Activated CD8-positive, alpha-beta memory T cell treated with anti-CD3 and anti-CD28 coated beads for 36 hours (primary cell): ENCODE results near the gene F2RL1. TPM values are rescaled to one million over a fixed set of nuclear protein-coding genes. Genes with fewer than 3 reads are reported as not detected.
"Not testable (repeated sequence)": the region's sequence is repeated elsewhere in the genome, so short reads cannot be mapped to it uniquely, and the experiment has no call there.

ENCODE experiments used
- CTCF ChIA-PET: fragments of 350-600 bp; sonication (Branson Sonifier 250); formaldehyde crosslinking; loops from one replicate; lab custom pipeline; 2021; ENCODE audit warnings: antibody characterized with exemption; lab: Charles Lee
- POLR2A ChIA-PET: fragments of 350-600 bp; sonication (Branson Sonifier 250); formaldehyde crosslinking; loops from one replicate; lab custom pipeline; 2021; ENCODE audit warnings: antibody characterized with exemption; lab: Charles Lee
- total RNA-seq, 2 experiments: library from RNA; stranded (reverse); gene quantifications; one replicate each; pipeline ENCODE4 v1.2.3, GENCODE V29; 2021

The F2RL1 gene
- 1 to 10 TPM; 2.5 to 2.8 TPM for total RNA-seq

- POLR2A ChIA-PET = interaction anchor here (0.6 kb wide), 1 partner anchor 478 kb away, joined by 4 read pairs; no protein-coding TSS in a partner anchor
- CTCF ChIA-PET = interaction anchor here (0.7 to 1.2 kb wide), 2 partner anchors 14 to 209 kb away, joined by 3 read pairs; no protein-coding TSS in a partner anchor
These were observed at the start of gene F2RL1 for GRCh38 chr5:76818844-76819831. F2RL1 (plus strand) TSS chr5:76819030; CDS start chr5:76819183, 153 bp downstream.

- CTCF ChIA-PET, POLR2A ChIA-PET: not testable (repeated sequence)
These were observed 47.8 kb upstream of the F2RL1 start for GRCh38 chr5:76771041-76771440.

DNA sequence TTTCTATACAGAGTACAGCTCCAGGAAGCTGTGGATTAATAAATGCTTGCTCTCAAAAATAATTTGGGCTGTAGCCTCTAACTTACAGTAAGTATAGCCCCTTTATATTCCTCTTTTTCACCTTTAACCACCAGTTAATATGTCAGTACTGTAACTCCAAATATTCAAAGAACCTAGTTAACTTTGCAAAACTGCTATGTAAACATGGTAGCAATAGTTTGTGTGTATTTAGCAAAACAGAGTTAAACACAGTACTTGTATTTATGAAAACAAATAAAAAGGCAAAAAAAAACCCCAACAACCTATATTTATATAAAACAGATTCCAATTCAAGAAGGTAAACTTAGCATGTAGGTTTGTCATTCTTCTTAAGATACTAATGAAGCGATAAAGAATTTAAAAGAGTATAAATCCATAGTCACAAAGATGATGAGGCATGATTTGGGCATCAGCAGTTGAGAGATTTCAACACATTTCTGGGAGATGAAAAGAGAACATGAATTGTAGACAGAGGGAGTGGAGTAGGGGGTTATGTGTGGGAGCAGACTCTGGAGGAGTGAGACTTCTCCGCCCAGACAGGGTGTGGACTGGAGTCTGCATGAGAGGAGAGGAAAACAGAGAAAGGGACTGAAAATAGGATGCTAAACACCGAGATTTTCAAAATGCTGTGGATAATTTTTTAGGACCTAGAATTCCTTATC is 47.0 kb upstream of the F2RL1 start:
- ChIA-PET CTCF (no interaction called here), POLR2A (no interaction called here)

GRCh38 chr5:76775921-76776320 is 42.9 kb upstream of the F2RL1 start:
- ChIA-PET POLR2A (no interaction called here), CTCF (interaction anchor here (1.1 kb wide), 1 partner anchor 8 kb away, joined by 6 read pairs; no protein-coding TSS in a partner anchor)

DNA sequence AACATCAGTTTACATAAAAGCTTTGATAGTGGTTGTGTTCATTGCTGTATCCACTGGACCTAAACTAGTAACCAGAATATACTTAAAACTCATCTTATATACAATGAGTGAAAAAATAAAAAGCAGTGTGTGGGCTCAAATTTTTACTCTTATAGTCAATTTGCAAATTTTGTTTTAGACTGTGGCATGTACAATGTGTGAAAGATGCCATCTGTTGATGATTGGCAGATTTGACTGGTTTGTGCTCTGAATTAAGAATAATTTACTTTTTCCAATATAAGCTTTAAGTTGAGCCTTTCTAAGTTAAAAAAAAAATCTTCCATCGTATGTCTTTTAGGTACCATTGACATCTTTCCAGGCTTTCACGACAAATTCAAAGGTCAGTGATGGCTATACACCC is 42.4 kb upstream of the F2RL1 start:
- ChIA-PET POLR2A (no interaction called here), CTCF (interaction anchor here (1.1 kb wide), 1 partner anchor 9 kb away, joined by 6 read pairs; no protein-coding TSS in a partner anchor)

DNA sequence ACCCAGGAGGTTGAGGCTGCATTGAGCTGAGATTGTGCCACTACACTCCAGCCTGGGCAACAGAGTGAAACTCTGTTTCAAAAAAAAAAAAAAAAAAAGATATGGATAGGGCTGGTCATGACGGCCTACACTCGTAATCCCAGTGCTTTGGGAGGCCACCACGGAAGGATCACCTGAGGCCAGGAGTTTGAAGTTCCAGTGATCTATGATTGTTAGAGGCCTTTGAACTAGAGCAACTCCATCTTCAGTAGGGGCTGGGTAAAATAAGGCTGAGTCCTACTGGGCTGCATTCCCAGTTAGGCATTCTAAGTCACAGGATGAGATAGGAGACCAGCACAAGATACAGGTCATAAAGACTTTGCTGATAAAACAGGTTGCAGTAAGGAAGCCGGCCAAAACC is 38.2 kb upstream of the F2RL1 start:
- POLR2A ChIA-PET, CTCF ChIA-PET: not testable (repeated sequence)

GRCh38 chr5:76781775-76782174 is 37.1 kb upstream of the F2RL1 start:
- ChIA-PET POLR2A (no interaction called here), CTCF (no interaction called here)

- CTCF ChIA-PET = no interaction called here
- POLR2A ChIA-PET = no interaction called here
These were observed 36.4 kb upstream of the F2RL1 start for GRCh38 chr5:76782444-76782843.

DNA sequence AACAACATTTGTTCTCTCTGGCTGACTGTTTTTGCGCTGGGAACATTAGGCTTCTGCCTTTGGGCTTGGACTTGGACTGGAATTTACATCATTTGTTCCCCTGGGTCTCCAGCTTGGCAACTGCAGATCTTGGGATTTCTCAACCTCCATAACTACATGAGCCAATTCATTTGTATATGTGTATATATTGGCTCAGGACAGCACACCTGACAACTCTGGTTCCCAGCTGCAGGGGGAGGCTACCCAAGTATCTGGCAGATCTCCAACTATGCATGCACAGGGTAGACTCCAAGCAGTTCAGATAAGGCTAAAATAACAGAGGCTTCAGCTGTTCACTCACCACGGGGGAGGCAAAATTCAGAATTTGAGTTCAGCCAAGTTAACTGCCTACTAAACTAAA is 31.6 kb upstream of the F2RL1 start:
- ChIA-PET POLR2A (no interaction called here), CTCF (no interaction called here)

DNA sequence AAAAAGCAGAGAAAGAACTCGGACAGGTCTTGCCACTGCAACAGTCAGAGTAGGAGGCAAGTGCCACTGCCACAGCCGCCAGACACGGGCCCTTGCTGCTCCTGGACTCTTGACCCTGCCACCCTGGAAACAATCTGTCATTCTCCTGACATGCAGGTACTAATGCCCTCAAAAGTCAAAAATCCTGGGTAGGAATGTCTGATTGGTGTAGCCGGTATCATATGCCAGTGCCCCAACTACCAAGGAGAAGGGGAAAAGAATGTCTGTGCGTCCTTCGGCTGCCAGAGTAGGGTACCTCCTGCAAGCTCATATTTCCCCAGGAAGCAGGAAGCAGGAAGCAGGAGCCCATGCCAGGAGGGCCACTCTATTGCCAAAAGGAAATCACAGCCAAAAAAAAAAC is 30.5 kb upstream of the F2RL1 start:
- ChIA-PET POLR2A (no interaction called here), CTCF (no interaction called here)

GRCh38 chr5:76789275-76789674 is 29.6 kb upstream of the F2RL1 start:
- CTCF ChIA-PET, POLR2A ChIA-PET: not testable (repeated sequence)

DNA sequence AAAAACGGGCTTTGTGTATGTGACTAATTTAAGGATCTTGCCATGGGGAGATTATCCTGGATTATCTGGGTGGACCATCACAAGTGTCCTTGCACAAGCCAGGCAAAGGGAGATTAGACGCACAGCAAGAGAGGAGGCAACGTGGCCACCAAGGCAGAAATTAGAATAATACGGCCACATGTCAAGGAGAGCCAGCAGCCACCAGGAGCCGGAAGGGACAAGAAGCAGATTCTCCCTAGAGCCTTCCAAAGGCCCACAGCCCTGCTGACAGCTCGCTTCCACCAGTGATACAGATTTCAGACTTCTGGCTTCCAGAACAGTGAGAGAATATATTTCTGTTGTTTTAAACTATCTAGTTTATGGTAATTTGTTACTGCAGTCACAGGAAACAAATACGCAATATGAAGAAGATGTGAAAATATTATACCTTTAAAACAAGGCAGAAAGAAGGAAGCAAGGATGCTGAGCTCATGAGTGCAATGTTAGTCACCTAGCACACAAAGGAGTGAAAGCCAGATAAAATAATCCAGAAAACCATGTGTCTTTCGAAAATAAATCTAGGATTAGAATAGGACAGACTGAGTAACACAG is 28.7 kb upstream of the F2RL1 start:
- CTCF ChIA-PET = interaction anchor here (0.9 to 1.4 kb wide), 2 partner anchors 16 to 106 kb away, joined by 3 to 4 read pairs; no protein-coding TSS in a partner anchor
- POLR2A ChIA-PET = interaction anchor here (0.9 kb wide), 1 partner anchor 81 kb away, joined by 3 read pairs; no protein-coding TSS in a partner anchor

GRCh38 chr5:76790632-76791290 is 28.1 kb upstream of the F2RL1 start:
- ChIA-PET CTCF (interaction anchor here (0.6 to 1.4 kb wide), 3 partner anchors 16 to 291 kb away, joined by 3 to 6 read pairs (median 4); no protein-coding TSS in a partner anchor), POLR2A (interaction anchor here (0.9 kb wide), 1 partner anchor 81 kb away, joined by 3 read pairs; no protein-coding TSS in a partner anchor)

DNA sequence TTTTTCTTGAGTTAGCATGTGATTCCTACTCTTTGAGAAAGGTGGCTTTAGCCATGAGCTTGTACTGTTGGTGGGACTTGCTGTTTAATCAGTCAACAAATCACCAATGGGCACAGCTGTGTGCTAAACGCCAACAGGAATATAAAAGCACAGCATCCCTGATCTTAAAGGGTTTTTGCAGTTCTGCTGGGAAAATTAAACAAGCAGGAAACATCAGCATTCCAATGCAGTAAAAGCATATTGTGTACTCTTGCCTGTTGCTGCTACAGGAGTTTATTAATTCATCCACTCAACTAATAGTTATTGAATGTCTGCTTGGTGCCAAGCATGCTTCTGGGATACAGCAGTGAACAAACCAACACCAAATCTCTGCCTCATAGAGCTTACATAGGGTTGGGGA is 27.4 kb upstream of the F2RL1 start:
- CTCF ChIA-PET = interaction anchor here (1.4 kb wide), 1 partner anchor 17 kb away, joined by 4 read pairs; no protein-coding TSS in a partner anchor
- POLR2A ChIA-PET = no interaction called here

DNA sequence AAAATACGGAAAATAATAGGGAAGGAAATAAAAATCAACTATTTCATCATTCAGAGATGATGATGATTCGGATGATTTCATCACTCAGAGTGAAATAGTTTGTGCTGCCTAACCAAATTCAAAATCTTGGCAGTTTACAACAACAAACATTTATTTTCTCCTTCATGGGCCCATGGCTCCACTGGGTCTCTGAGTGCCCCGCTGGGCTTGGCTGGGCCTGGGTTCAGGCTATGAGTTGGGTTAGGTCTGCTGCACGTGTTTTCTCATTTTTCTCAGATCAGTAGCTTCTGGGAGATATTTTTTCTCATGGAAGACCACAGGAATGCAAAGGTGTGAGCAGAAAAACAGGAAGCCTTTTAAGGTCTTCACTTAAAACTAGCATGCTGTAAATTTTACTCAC is 24.0 kb upstream of the F2RL1 start:
- CTCF ChIA-PET = no interaction called here
- POLR2A ChIA-PET = no interaction called here

GRCh38 chr5:76799588-76799987 is 19.2 kb upstream of the F2RL1 start:
- ChIA-PET POLR2A (no interaction called here), CTCF (no interaction called here)

- POLR2A ChIA-PET = no interaction called here
- CTCF ChIA-PET = no interaction called here
These were observed 18.3 kb upstream of the F2RL1 start for GRCh38 chr5:76800579-76800978.

DNA sequence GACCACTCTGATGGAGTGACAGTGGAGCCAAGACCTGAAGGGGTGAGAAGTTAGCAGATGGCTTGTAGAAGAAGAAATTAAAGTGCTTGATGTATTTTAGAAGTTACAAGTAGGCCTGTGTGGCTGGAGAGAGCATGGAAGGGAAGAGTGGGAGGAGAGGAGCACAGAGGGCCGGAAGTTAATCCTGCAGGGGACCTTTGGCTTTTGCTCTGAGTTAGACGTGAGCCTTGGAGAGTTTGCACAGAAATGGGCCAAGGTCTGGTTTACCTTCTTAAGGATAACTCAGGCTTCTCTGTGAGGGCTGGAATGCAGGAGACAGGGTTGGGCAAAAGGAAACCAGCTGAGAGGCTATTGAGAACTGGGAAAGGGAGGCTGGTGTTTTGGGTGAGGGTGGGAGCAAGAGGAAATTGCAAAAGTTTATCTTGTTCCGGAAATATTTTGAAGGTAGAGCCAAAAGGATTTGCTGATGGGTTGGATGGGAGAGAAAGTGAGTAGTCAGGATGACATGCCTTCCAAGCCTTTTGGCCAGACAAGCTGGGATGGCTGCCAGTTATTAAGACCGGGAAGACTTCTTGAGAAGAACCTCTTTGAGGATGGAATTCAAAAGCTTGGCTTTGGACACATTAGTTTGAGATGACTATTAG is 17.5 kb upstream of the F2RL1 start:
- POLR2A ChIA-PET = no interaction called here
- CTCF ChIA-PET = no interaction called here
